HepG2 (cell line): ENCODE data around the gene ZNF581. TPM values are rescaled to one million over a fixed set of nuclear protein-coding genes. Genes with fewer than 3 reads are reported as not detected.

Experiments used
- ARID5B ChIP-seq: IDR thresholded peaks from 2 replicates; pipeline ENCODE4 v1.4.0; 2020; ENCODE audit warnings: mild to moderate bottlenecking, missing genetic modification reagents
- EED ChIP-seq: sonication (generic); formaldehyde crosslinking; IDR thresholded peaks from 2 replicates; pipeline ENCODE4 v1.5.0; 2020; ENCODE audit warnings: mild to moderate bottlenecking, missing genetic modification reagents
- ETV5 ChIP-seq: IDR thresholded peaks from 2 replicates; pipeline ENCODE4 v1.6.1; 2018; ENCODE audit warnings: missing biosample characterization, missing genetic modification reagents, inconsistent platforms, borderline replicate concordance
- FOXA3 ChIP-seq: IDR thresholded peaks from 2 replicates; pipeline ENCODE4 v1.6.1; 2016; ENCODE audit warnings: missing genetic modification reagents, missing compliant biosample characterization
- HMGXB3 ChIP-seq: sonication (generic); formaldehyde crosslinking; IDR thresholded peaks from 2 replicates; pipeline ENCODE4 v1.4.0; 2020; ENCODE audit warnings: missing genetic modification reagents, borderline replicate concordance
- POLR2AphosphoS5 ChIP-seq: IDR thresholded peaks from 2 replicates; pipeline ENCODE4 v1.6.1; 2012; ENCODE audit warnings: low read depth, low read length
- RARG ChIP-seq: sonication (generic); formaldehyde crosslinking; IDR thresholded peaks from 2 replicates; pipeline ENCODE4 v1.4.0; 2020; ENCODE audit warnings: low read depth, mild to moderate bottlenecking, missing genetic modification reagents
- RELA ChIP-seq: sonication (generic); formaldehyde crosslinking; IDR thresholded peaks from 2 replicates; pipeline ENCODE4 v1.4.0; 2020; ENCODE audit warnings: missing genetic modification reagents
- SALL1 ChIP-seq: sonication (generic); formaldehyde crosslinking; IDR thresholded peaks from 2 replicates; pipeline ENCODE4 v1.8.0; 2022; ENCODE audit warnings: mild to moderate bottlenecking, missing genetic modification reagents
- SMAD3 ChIP-seq: sonication (generic); formaldehyde crosslinking; IDR thresholded peaks from 2 replicates; pipeline ENCODE4 v1.4.0; 2020; ENCODE audit warnings: missing genetic modification reagents
- TAF1 ChIP-seq: sonication (generic); formaldehyde crosslinking; IDR thresholded peaks from 2 replicates; pipeline ENCODE4 v1.4.0; 2020; ENCODE audit warnings: missing genetic modification reagents
- ZBTB3 ChIP-seq: sonication (generic); formaldehyde crosslinking; IDR thresholded peaks from 2 replicates; pipeline ENCODE4 v1.4.0; 2020; ENCODE audit warnings: low read depth, mild to moderate bottlenecking, moderate library complexity, missing genetic modification reagents, borderline replicate concordance
- ZFP90 ChIP-seq: sonication (generic); formaldehyde crosslinking; IDR thresholded peaks from 2 replicates; pipeline ENCODE4 v1.8.0; 2022; ENCODE audit warnings: missing genetic modification reagents, mild to moderate bottlenecking, inconsistent platforms, borderline replicate concordance
- ZNF160 ChIP-seq: sonication (generic); formaldehyde crosslinking; IDR thresholded peaks from 2 replicates; pipeline ENCODE4 v1.8.0; 2022; ENCODE audit warnings: mild to moderate bottlenecking, inconsistent platforms, missing genetic modification reagents
- ZNF367 ChIP-seq: sonication (generic); formaldehyde crosslinking; IDR thresholded peaks from 2 replicates; pipeline ENCODE4 v1.4.0; 2020; ENCODE audit warnings: missing genetic modification reagents, borderline replicate concordance
- ZNF501 ChIP-seq: sonication (generic); formaldehyde crosslinking; IDR thresholded peaks from 2 replicates; pipeline ENCODE4 v1.5.1; 2020; ENCODE audit warnings: mild to moderate bottlenecking, moderate library complexity, missing genetic modification reagents
- ZNF549 ChIP-seq: sonication (generic); formaldehyde crosslinking; IDR thresholded peaks from 2 replicates; pipeline ENCODE4 v1.5.0; 2020; ENCODE audit warnings: missing genetic modification reagents
- ZNF557 ChIP-seq: sonication (generic); formaldehyde crosslinking; IDR thresholded peaks from 2 replicates; pipeline ENCODE4 v1.4.0; 2020; ENCODE audit warnings: missing genetic modification reagents
- ZNF577 ChIP-seq: sonication (generic); formaldehyde crosslinking; IDR thresholded peaks from 2 replicates; pipeline ENCODE4 v1.4.0; 2020; ENCODE audit warnings: mild to moderate bottlenecking, low read depth, missing genetic modification reagents, borderline replicate concordance
- ZNF766 ChIP-seq: sonication (generic); formaldehyde crosslinking; IDR thresholded peaks from 2 replicates; pipeline ENCODE4 v1.5.0; 2020; ENCODE audit warnings: missing genetic modification reagents, borderline replicate concordance
- ZSCAN29 ChIP-seq: sonication (generic); formaldehyde crosslinking; conservative IDR thresholded peaks from 2 replicates; pipeline ENCODE4 v1.4.0; 2020; ENCODE audit warnings: mild to moderate bottlenecking, missing genetic modification reagents
- ZSCAN9 ChIP-seq: IDR thresholded peaks from 2 replicates; pipeline ENCODE4 v1.6.1; 2016; ENCODE audit warnings: borderline replicate concordance
- polyA plus RNA-seq, 8 experiments: library from polyadenylated mRNA; depleted of rRNA in 3 of 8; stranded (reverse) in 7 of 8; unstranded in 1 of 8; fragments of >200 nt; fragmentation: Illumina TruSeq in 4 of 8; extraction: Trizol in 4 of 8; gene quantifications; 2 replicates each; pipeline versions ENCODE4 v1.2.1 to v1.2.3, GENCODE V29; 2011 to 2016; ENCODE audit warnings: low read depth in 4 of 8, missing spikeins in 1 of 8, mixed read lengths in 1 of 8; ENCODE audit not compliant: insufficient read depth in 1 of 8
- total RNA-seq, 5 experiments: library from RNA; depleted of rRNA; stranded (reverse); fragments of >200 nt; fragmentation: Illumina TruSeq; extraction: Trizol; gene quantifications; 2 replicates each; pipeline ENCODE4 v1.2.3, GENCODE V29; 2016; ENCODE audit warnings: low read depth in 1 of 5

The ZNF581 gene
- total and polyA plus RNA-seq, 2 of the 13 experiments (the other 11 are each of a cell fraction or from before 2014, with no cell fraction given) = 19.6 to 49.5 TPM

GRCh38 chr19:55654868-55655647 is 11.6 kb downstream of the ZNF581 start, which contains the start of gene U2AF2 (continued):
- peak; percentile 9; the same call in 1 of the 2 replicates for TF ChIP-seq ARID5B (CRISPR knock-in tag)
- no peak; the same call in 1 of the 2 replicates for TF ChIP-seq ZNF501 (CRISPR knock-in tag)
- no peak for TF ChIP-seq HMGXB3
- TF ChIP-seq POLR2AphosphoS5 = peak; percentile 71
- no peak for TF ChIP-seq EED
- no peak for TF ChIP-seq ZNF549 (CRISPR knock-in tag)
- peak; percentile 49; the same call in 1 of the 2 replicates for TF ChIP-seq ZBTB3 (CRISPR knock-in tag)
- no peak for TF ChIP-seq FOXA3
- no peak for TF ChIP-seq RELA
- no peak; the same call in 1 of the 2 replicates for TF ChIP-seq ETV5 (CRISPR knock-in tag)
- TF ChIP-seq SMAD3 (CRISPR knock-in tag) = no peak
- peak; percentile 17; the same call in 1 of the 2 replicates for TF ChIP-seq ZSCAN9 (CRISPR knock-in tag)
- TF ChIP-seq ZNF557 = no peak
- 0 out of 2 replicates have a peak, but pooled peaks have one; percentile 16 for TF ChIP-seq ZNF160 (CRISPR knock-in tag)
- TF ChIP-seq ZSCAN29 (CRISPR knock-in tag) = peak; percentile 54; the same call in 1 of the 2 replicates
- TF ChIP-seq TAF1 (CRISPR knock-in tag) = peak; percentile 70
- peak; percentile 48; the same call in 1 of the 2 replicates for TF ChIP-seq ZFP90 (CRISPR knock-in tag)
- TF ChIP-seq SALL1 = peak; percentile 61
- peak; percentile 45 for TF ChIP-seq ZNF766 (CRISPR knock-in tag)
- no peak; the same call in 1 of the 2 replicates for TF ChIP-seq ZNF367 (CRISPR knock-in tag)
- no peak for TF ChIP-seq RARG (CRISPR knock-in tag)
- TF ChIP-seq ZNF577 (CRISPR knock-in tag) = no peak
